Caki2 (cell line): ENCODE data around the gene RNF8. TPM values are rescaled to one million over a fixed set of nuclear protein-coding genes. Genes with fewer than 3 reads are reported as not detected.
"Not testable (repeated sequence)": the region's sequence is repeated elsewhere in the genome, so short reads cannot be mapped to it uniquely, and the experiment has no call there.

Source experiments
- DNase-seq: peaks from one replicate; pipeline ENCODE4 v3.0.0-alpha.2; 2015; ENCODE audit warnings: low read depth
- in situ Hi-C: cut with HindIII; loops from 2 replicates; pipeline ENCODE4 v1.10.0; 2016; ENCODE audit warnings: low sequenced_read_pairs, low pct_unique_long_range_greater_than_20kb, mixed read lengths
- total RNA-seq: library from RNA; depleted of rRNA; stranded (reverse); fragments of >200 nt; shearing (Covaris generic); gene quantifications from 2 replicates; pipeline ENCODE4 v1.2.3, GENCODE V29; 2014; ENCODE audit warnings: low replicate concordance; rRNA removed

The RNF8 gene
- total RNA-seq, 1 experiment from 2014 or later: 36.1 TPM

DNA sequence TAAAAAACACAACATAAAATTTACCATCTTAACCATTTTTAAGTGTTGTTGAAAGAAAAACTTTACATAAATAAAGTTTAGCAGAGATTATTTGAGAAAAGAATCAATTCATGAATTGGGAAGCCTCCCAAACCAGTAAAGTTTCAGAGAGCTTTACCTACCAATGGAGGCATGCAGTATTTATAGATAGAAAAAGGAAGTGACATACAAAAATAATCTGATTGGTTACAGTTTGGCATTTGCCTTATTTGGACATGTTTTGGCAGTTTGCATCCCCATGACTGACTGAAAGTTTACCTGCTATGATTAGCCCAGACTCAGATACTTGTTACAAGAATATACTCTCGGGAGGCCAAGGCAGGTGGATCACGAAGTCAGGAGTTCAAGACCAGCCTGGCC, 75.6 kb downstream of the RNF8 start:
- in situ Hi-C loops: no loop called here
- DNase-seq: no peak

DNA sequence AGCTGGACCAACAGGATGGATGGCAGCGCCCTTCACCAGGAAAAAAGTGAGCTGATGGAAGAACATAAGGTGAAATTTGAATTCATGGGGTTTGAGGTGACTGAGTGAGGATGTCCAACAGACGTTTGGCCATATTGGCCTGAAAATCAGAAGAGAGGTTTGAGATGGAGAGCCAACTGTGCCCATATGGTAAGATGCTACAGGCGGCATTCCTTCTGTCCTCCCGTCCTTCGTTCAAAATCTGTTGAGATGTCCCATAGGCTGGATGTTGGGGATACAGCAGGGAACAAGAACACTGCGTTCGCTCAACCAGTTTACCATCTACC, 78.8 kb downstream of the RNF8 start:
- in situ Hi-C loops: no loop called here
- no peak for DNase-seq

GRCh38 chr6:37432916-37433656, 79.3 kb downstream of the RNF8 start, which contains the start of gene CMTR1:
TSS of gene CMTR1 (plus strand) at chr6:37433221. CDS start at chr6:37435630, 2,409 bp downstream.
- in situ Hi-C loops: no loop called here
- peak; percentile 87 for DNase-seq

DNA sequence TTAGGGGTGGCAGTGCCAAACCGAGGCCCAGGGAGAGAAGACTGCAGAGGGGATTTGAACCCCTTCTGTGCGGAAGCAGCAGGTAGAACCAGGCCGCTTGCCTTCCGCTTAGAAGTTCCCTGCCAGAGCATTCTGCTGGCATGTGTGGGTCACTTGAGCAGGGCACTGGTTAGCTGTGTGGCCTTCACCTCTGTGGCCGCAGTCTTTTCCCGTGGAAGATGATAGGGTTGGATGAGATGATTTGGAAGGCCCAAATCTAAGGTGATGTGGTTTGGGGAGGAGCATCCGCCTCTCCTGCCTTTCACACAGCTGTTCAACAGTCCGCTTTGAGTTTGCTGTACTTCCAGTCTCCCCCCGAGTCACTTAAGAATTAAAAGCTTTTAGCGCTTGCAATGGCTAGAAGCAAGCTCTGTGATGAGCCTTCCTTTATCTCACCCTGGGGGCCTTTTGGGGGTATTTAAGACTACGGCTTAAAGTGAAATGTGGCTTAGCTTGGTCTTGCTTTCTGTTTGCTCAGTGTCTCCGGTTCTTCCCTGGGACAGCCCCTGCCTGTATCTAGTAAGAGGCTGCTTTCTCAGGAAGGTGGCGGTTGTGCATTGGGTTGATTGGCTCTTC, 80.0 kb downstream of the RNF8 start:
- in situ Hi-C loops: no loop called here
- DNase-seq: peak; percentile 39

DNA sequence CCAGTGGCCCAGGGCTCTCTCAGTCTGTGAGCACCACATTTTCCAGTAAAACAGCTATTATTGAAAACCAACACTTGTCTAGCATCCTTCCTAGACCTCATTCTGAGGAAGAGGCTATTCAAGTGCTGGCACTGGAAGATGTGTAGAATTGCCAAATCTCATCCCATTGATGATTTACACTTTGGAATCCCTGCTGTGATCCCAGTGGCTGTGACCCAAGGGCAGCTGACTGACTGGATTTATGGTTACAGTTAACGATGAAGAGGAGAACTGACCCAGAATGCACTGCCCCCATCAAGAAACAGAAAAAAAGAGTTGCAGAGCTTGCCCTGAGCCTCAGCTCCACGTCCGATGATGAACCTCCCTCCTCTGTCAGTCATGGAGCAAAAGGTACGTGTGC, 81.6 kb downstream of the RNF8 start:
- in situ Hi-C loops: no loop called here
- DNase-seq: peak; percentile 40

GRCh38 chr6:37435816-37436215, 82.0 kb downstream of the RNF8 start:
- in situ Hi-C loops: no loop called here
- no peak for DNase-seq

GRCh38 chr6:37438930-37439329, 85.1 kb downstream of the RNF8 start:
- no peak for DNase-seq
- in situ Hi-C loops: no loop called here

DNA sequence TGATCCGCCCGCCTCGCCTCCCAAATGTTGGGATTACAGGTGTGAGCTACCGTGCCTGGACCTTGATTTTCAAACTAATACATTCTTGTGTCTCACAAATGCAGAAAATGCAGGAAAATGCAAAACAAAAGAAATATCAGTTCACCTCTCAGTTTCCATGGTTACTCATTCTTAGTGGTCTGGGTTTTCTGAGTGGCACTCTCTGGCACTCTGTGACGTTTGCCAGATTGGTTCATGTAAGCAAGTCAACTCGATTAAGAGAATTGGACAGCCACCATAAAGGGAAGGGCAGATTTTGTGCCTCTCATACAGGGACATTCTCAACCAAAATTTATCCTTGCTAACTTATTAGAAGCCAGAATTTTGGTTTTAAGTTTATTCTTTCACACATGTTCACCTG, 87.9 kb downstream of the RNF8 start:
- DNase-seq: no peak
- in situ Hi-C loops: no loop called here

DNA sequence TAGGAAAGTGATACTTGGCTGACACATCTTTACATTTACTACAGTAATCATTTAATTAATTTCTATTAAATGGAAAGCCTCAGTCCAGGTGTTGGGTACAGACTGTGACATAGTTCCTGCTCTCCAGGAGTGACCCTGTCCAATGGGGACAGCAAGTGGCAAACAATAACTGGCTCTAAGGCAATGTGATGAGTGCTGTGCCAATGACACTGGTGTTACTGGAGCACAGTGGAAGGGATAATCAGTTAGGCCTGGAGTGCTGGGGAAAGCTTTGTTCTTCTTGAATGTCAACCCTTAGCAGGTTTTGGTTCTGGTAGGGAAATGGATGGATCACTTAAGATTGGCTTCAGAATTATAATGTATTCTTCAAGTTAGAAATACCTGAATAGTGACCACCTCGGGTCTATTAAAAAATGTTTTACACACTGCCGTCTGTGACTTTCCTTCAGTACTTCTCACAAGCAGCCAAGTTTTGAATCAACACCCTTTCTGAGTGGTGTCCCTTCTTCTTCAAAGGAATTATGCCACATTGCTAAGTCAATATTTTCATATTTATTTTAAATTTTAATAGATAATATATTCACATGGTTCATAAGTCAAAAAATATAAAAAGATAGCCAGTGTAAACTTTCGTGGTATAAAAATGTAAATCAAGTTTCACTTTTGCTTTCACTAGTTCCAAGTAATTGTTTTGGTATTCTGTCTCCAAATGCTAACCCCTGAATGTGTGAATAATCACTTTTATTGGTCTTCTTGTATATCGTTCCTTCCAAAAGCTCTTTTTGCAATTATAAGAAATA, 88.8 kb downstream of the RNF8 start:
- no peak for DNase-seq
- in situ Hi-C loops: no loop called here

GRCh38 chr6:37443216-37443542, 89.4 kb downstream of the RNF8 start:
- in situ Hi-C loops, DNase-seq: not testable (repeated sequence)

Other genes starting within 250 kb of the RNF8 start
- 17.0 and 21.5 TPM in 2 replicates for gene PIM1, start 183.8 kb upstream of the RNF8 start, total RNA-seq
- gene TBC1D22B, start 96.2 kb upstream of the RNF8 start, total RNA-seq: 4.0 and 6.1 TPM in 2 replicates
- 0.74 TPM in 1 of 2 replicates, not detected in the other for gene TMEM217, start 95.8 kb upstream of the RNF8 start, total RNA-seq
- 46.0 and 84.5 TPM in 2 replicates for gene CMTR1, start 79.2 kb downstream of the RNF8 start, total RNA-seq
- 101 and 145 TPM in 2 replicates for gene CCDC167, start 145.9 kb downstream of the RNF8 start, total RNA-seq